Mesenteric fat pad (tissue), 1 donor: ENCODE measurements around the gene DLK1. TPM values are rescaled to one million over a fixed set of nuclear protein-coding genes. Genes with fewer than 3 reads are reported as not detected.

ENCODE experiments used
- DNase-seq: peaks from one replicate; pipeline ENCODE4 v3.0.0-alpha.2; 2020; ENCODE audit warnings: low spot score
- total RNA-seq: library from RNA; stranded (reverse); fragmentation: NEBNext Ultra II Directional; extraction: Animal tissue kit (Norgen Biotek cat#: 25700); gene quantifications from one replicate; pipeline ENCODE4 v1.2.1, GENCODE V29; 2021
- donor health status: DM: yes; HTN: yes; CAD: no.

DLK1 gene
- total RNA-seq, 1 donor from 2014 or later = not detected

GRCh38 chr14:100755649-100756048 lies 29.0 kb downstream of the DLK1 start:
- DNase-seq = no peak

GRCh38 chr14:100761481-100761880 lies 34.8 kb downstream of the DLK1 start:
- no peak for DNase-seq

GRCh38 chr14:100762089-100762515 lies 35.4 kb downstream of the DLK1 start:
- DNase-seq = no peak

GRCh38 chr14:100762901-100763300 lies 36.2 kb downstream of the DLK1 start:
- DNase-seq = peak; percentile 53

GRCh38 chr14:100764471-100765115 lies 37.9 kb downstream of the DLK1 start:
- DNase-seq = peak; percentile 45

- peak; percentile 49 for DNase-seq
These were observed 38.6 kb downstream of the DLK1 start for GRCh38 chr14:100765296-100765695.

GRCh38 chr14:100765991-100766390 lies 39.3 kb downstream of the DLK1 start:
- peak; percentile 65 for DNase-seq

GRCh38 chr14:100767003-100767787 lies 40.5 kb downstream of the DLK1 start:
- DNase-seq = peak; percentile 68

- DNase-seq = peak; percentile 49
These were observed 41.3 kb downstream of the DLK1 start for GRCh38 chr14:100767788-100768536.

- peak; percentile 81 for DNase-seq
These were observed 42.6 kb downstream of the DLK1 start for GRCh38 chr14:100769035-100769939.

GRCh38 chr14:100770046-100770445 lies 43.4 kb downstream of the DLK1 start:
- DNase-seq = no peak

- peak; percentile 62 for DNase-seq
These were observed 44.0 kb downstream of the DLK1 start for GRCh38 chr14:100770605-100771120.

- DNase-seq = peak; percentile 72
These were observed 44.6 kb downstream of the DLK1 start for GRCh38 chr14:100771121-100771800.

GRCh38 chr14:100772607-100773165 lies 46.0 kb downstream of the DLK1 start:
- DNase-seq = peak; percentile 53

- DNase-seq = peak; percentile 85
These were observed 46.9 kb downstream of the DLK1 start for GRCh38 chr14:100773331-100774163.

- DNase-seq = peak; percentile 53
These were observed 47.5 kb downstream of the DLK1 start for GRCh38 chr14:100774164-100774537.

GRCh38 chr14:100775351-100775830 lies 48.7 kb downstream of the DLK1 start:
- DNase-seq = peak; percentile 53

GRCh38 chr14:100775831-100776591 lies 49.3 kb downstream of the DLK1 start:
- DNase-seq = peak; percentile 86
